ENCODE measurements around the gene GAS6.

GAS6 gene

GRCh38 chr13:113841353-113841650, 22.6 kb downstream of the GAS6 start:
- Histone ChIP-seq H3K27ac (ENCODE audit: low read depth, low read length) (no peak overlapping the region), H3K4me2 (ENCODE audit: low read length) (no peak overlapping the region), H3K18ac (ENCODE audit: low read length) (no peak overlapping the region), H4K91ac (ENCODE audit: low read depth, low read length) (no peak overlapping the region), H3K4me1 (ENCODE audit: control insufficient read depth in 1 of 2, insufficient read depth in 2 of 2, low read length in 2 of 2) (peaks cover 46% of the 10 kb centered on the region in 2 experiments), H2AFZ (ENCODE audit: insufficient read depth, low read length, poor library complexity) (no peak overlapping the region), H3K9me3 (ENCODE audit: insufficient read depth, low read depth, low read length) (no peaks in the 10 kb centered on the region), H2BK12ac (ENCODE audit: low read length) (no peak overlapping the region), H2BK5ac (ENCODE audit: low read depth, low read length, poor library complexity) (no peak overlapping the region), H3K36me3 (ENCODE audit: control insufficient read depth in 1 of 2, insufficient read depth in 2 of 2, low read length in 2 of 2) (peaks cover 2 to 4% of the 10 kb centered on the region in 2 experiments), H2AK5ac (ENCODE audit: low read length) (no peak overlapping the region), H3K27me3 (ENCODE audit: insufficient read depth, low read length) (no peaks in the 10 kb centered on the region), H3K23ac (ENCODE audit: low read length) (no peak overlapping the region), H4K8ac (ENCODE audit: low read depth, low read length) (no peak overlapping the region), H3K79me1 (ENCODE audit: low read length) (peaks cover 39% of the 10 kb centered on the region), H3K4ac (ENCODE audit: low read depth, low read length) (no peak overlapping the region), H3K14ac (ENCODE audit: low read length) (no peak overlapping the region), H2BK120ac (ENCODE audit: insufficient read depth, low read length, poor library complexity) (no peak overlapping the region), H3K4me3 (ENCODE audit: low read depth, low read length) (no peak overlapping the region), H4K12ac (ENCODE audit: low read depth, low read length) (no peak overlapping the region), H3K9ac (ENCODE audit: low read length) (no peak overlapping the region), H3K79me2 (ENCODE audit: control insufficient read depth, insufficient read depth, low read length, poor library complexity) (peaks cover 14% of the 10 kb centered on the region)
- no CpG with 5 or more reads among the region's 15 CpGs for WGBS (ENCODE audit: extremely low coverage, insufficient coverage, insufficient read length)
- DNase-seq = no peak

GRCh38 chr13:113840541-113841352, 23.1 kb downstream of the GAS6 start:
- Histone ChIP-seq H3K4me3 (ENCODE audit: low read depth, low read length) (no peak overlapping the region), H2AK5ac (ENCODE audit: low read length) (peak overlapping the region; percentile 16), H3K9ac (ENCODE audit: low read length) (no peak overlapping the region), H3K4me1 (ENCODE audit: control insufficient read depth in 1 of 2, insufficient read depth in 2 of 2, low read length in 2 of 2) (peaks cover 46% of the 10 kb centered on the region in 2 experiments), H2BK5ac (ENCODE audit: low read depth, low read length, poor library complexity) (no peak overlapping the region), H3K27ac (ENCODE audit: low read depth, low read length) (no peak overlapping the region), H4K91ac (ENCODE audit: low read depth, low read length) (peak overlapping the region; percentile 0), H3K18ac (ENCODE audit: low read length) (no peak overlapping the region), H3K4ac (ENCODE audit: low read depth, low read length) (no peak overlapping the region), H3K79me2 (ENCODE audit: control insufficient read depth, insufficient read depth, low read length, poor library complexity) (peaks cover 14% of the 10 kb centered on the region), H2BK12ac (ENCODE audit: low read length) (peak overlapping the region; percentile 15), H4K8ac (ENCODE audit: low read depth, low read length) (no peak overlapping the region), H3K23ac (ENCODE audit: low read length) (no peak overlapping the region), H3K27me3 (ENCODE audit: insufficient read depth, low read length) (no peaks in the 10 kb centered on the region), H3K4me2 (ENCODE audit: low read length) (no peak overlapping the region), H3K9me3 (ENCODE audit: insufficient read depth, low read depth, low read length) (no peaks in the 10 kb centered on the region), H3K79me1 (ENCODE audit: low read length) (peaks cover 39% of the 10 kb centered on the region), H2AFZ (ENCODE audit: insufficient read depth, low read length, poor library complexity) (no peak overlapping the region), H4K12ac (ENCODE audit: low read depth, low read length) (no peak overlapping the region), H3K14ac (ENCODE audit: low read length) (no peak overlapping the region), H2BK120ac (ENCODE audit: insufficient read depth, low read length, poor library complexity) (no peak overlapping the region), H3K36me3 (ENCODE audit: control insufficient read depth in 1 of 2, insufficient read depth in 2 of 2, low read length in 2 of 2) (peaks cover 2% of the 10 kb centered on the region in 2 experiments)
- no peak for DNase-seq
- WGBS (ENCODE audit: extremely low coverage, insufficient coverage, insufficient read length) = no CpG with 5 or more reads among the region's 35 CpGs

- Histone ChIP-seq H3K36me3 (ENCODE audit: control insufficient read depth in 1 of 2, insufficient read depth in 2 of 2, low read length in 2 of 2) (peaks cover 3 to 8% of the 10 kb centered on the region in 2 experiments), H3K27me3 (ENCODE audit: insufficient read depth, low read length) (no peaks in the 10 kb centered on the region), H2BK120ac (ENCODE audit: insufficient read depth, low read length, poor library complexity) (peak overlapping the region; percentile 55), H4K8ac (ENCODE audit: low read depth, low read length) (peak overlapping the region; percentile 50), H4K12ac (ENCODE audit: low read depth, low read length) (no peak overlapping the region), H2AFZ (ENCODE audit: insufficient read depth, low read length, poor library complexity) (peak overlapping the region; percentile 24), H3K4ac (ENCODE audit: low read depth, low read length) (peak overlapping the region; percentile 1), H2BK5ac (ENCODE audit: low read depth, low read length, poor library complexity) (peak overlapping the region; percentile 44), H3K14ac (ENCODE audit: low read length) (peak overlapping the region; percentile 31), H3K18ac (ENCODE audit: low read length) (peak overlapping the region; percentile 42), H3K9ac (ENCODE audit: low read length) (no peak overlapping the region), H3K27ac (ENCODE audit: low read depth, low read length) (no peak overlapping the region), H3K23ac (ENCODE audit: low read length) (no peak overlapping the region), H2AK5ac (ENCODE audit: low read length) (peak overlapping the region; percentile 3), H3K4me1 (ENCODE audit: control insufficient read depth in 1 of 2, insufficient read depth in 2 of 2, low read length in 2 of 2) (peaks cover 44 to 46% of the 10 kb centered on the region in 2 experiments), H4K91ac (ENCODE audit: low read depth, low read length) (peak overlapping the region; percentile 95), H3K4me2 (ENCODE audit: low read length) (no peak overlapping the region), H2BK12ac (ENCODE audit: low read length) (peak overlapping the region; percentile 78), H3K4me3 (ENCODE audit: low read depth, low read length) (no peak overlapping the region), H3K79me1 (ENCODE audit: low read length) (peaks cover 42% of the 10 kb centered on the region), H3K79me2 (ENCODE audit: control insufficient read depth, insufficient read depth, low read length, poor library complexity) (peaks cover 14% of the 10 kb centered on the region), H3K9me3 (ENCODE audit: insufficient read depth, low read depth, low read length) (no peaks in the 10 kb centered on the region)
- no peak for DNase-seq
- WGBS (ENCODE audit: extremely low coverage, insufficient coverage, insufficient read length) = no CpG with 5 or more reads among the region's 24 CpGs
Measured at GRCh38 chr13:113839536-113840204, 24.2 kb downstream of the GAS6 start.

GRCh38 chr13:113838711-113839201, 25.1 kb downstream of the GAS6 start:
- Histone ChIP-seq H4K91ac (ENCODE audit: low read depth, low read length) (peak overlapping the region; percentile 95), H2BK120ac (ENCODE audit: insufficient read depth, low read length, poor library complexity) (peak overlapping the region; percentile 93), H3K36me3 (ENCODE audit: control insufficient read depth in 1 of 2, insufficient read depth in 2 of 2, low read length in 2 of 2) (peaks cover 5 to 9% of the 10 kb centered on the region in 2 experiments), H2AK5ac (ENCODE audit: low read length) (peak overlapping the region; percentile 78), H3K27me3 (ENCODE audit: insufficient read depth, low read length) (no peaks in the 10 kb centered on the region), H3K14ac (ENCODE audit: low read length) (peak overlapping the region; percentile 92), H2BK12ac (ENCODE audit: low read length) (peak overlapping the region; percentile 31), H2AFZ (ENCODE audit: insufficient read depth, low read length, poor library complexity) (peak overlapping the region; percentile 14), H3K4me1 (ENCODE audit: control insufficient read depth in 1 of 2, insufficient read depth in 2 of 2, low read length in 2 of 2) (peaks cover 44 to 46% of the 10 kb centered on the region in 2 experiments), H3K4me3 (ENCODE audit: low read depth, low read length) (no peak overlapping the region), H4K8ac (ENCODE audit: low read depth, low read length) (peak overlapping the region; percentile 82), H3K9ac (ENCODE audit: low read length) (no peak overlapping the region), H3K18ac (ENCODE audit: low read length) (peak overlapping the region; percentile 91), H3K79me1 (ENCODE audit: low read length) (peaks cover 41% of the 10 kb centered on the region), H3K23ac (ENCODE audit: low read length) (no peak overlapping the region), H3K9me3 (ENCODE audit: insufficient read depth, low read depth, low read length) (no peaks in the 10 kb centered on the region), H3K4me2 (ENCODE audit: low read length) (peak overlapping the region; percentile 5), H3K27ac (ENCODE audit: low read depth, low read length) (no peak overlapping the region), H3K79me2 (ENCODE audit: control insufficient read depth, insufficient read depth, low read length, poor library complexity) (peaks cover 14% of the 10 kb centered on the region), H3K4ac (ENCODE audit: low read depth, low read length) (peak overlapping the region; percentile 18), H2BK5ac (ENCODE audit: low read depth, low read length, poor library complexity) (peak overlapping the region; percentile 56), H4K12ac (ENCODE audit: low read depth, low read length) (peak overlapping the region; percentile 6)
- DNase-seq = no peak
- WGBS (ENCODE audit: extremely low coverage, insufficient coverage, insufficient read length) = no CpG with 5 or more reads among the region's 8 CpGs

Data from trophoblast cell (in vitro differentiated cells and primary cell).